Gastrocnemius medialis (tissue), 4 donors: ENCODE measurements around the gene IRAK1. TPM values are rescaled to one million over a fixed set of nuclear protein-coding genes. Genes with fewer than 3 reads are reported as not detected.
"Not testable (repeated sequence)": the region's sequence is repeated elsewhere in the genome, so short reads cannot be mapped to it uniquely, and the experiment has no call there.

Experiments
- ATAC-seq, 2 donors: fragments of 150-250 bp; one replicate each; pipeline ENCODE4 v1.9.1; 2016
- DNase-seq, 2 donors: peaks; one replicate each; pipeline ENCODE4 v3.0.0-alpha.2; 2019
- H3K27ac ChIP-seq, 4 donors: fragments of 200-600 bp; sonication (generic); 1 replicate in 1 of 4; 2 replicates in 3 of 4; pipeline ENCODE4 v1.5.1; 2016 to 2018; ENCODE audit warnings: mild to moderate bottlenecking in 2 of 4, moderate library complexity in 1 of 4
- H3K27me3 ChIP-seq, 3 donors: fragments of 200-600 bp; sonication (generic) in 2 of 3; 1 replicate in 1 of 3; 2 replicates in 2 of 3; pipeline versions ENCODE4 v1.5.1 to v1.6.0; 2016 to 2019; ENCODE audit warnings: mild to moderate bottlenecking in 1 of 3, moderate library complexity in 1 of 3
- H3K36me3 ChIP-seq, 2 donors: fragments of 200-600 bp; sonication (generic) in 1 of 2; one replicate each; pipeline ENCODE4 v1.5.1; 2017 to 2018
- H3K4me1 ChIP-seq, 2 donors: fragments of 200-600 bp; sonication (generic) in 1 of 2; one replicate each; pipeline ENCODE4 v1.5.1; 2016 to 2017; ENCODE audit warnings: mild to moderate bottlenecking in 2 of 2
- H3K4me3 ChIP-seq, 4 donors: fragments of 200-600 bp; sonication (generic) in 3 of 4; 1 replicate in 1 of 4; 2 replicates in 3 of 4; pipeline ENCODE4 v1.5.1; 2016 to 2019; ENCODE audit warnings: mild to moderate bottlenecking in 2 of 4
- H3K9me3 ChIP-seq, 3 donors: fragments of 200-600 bp; sonication (generic) in 2 of 3; 1 replicate in 1 of 3; 2 replicates in 2 of 3; pipeline ENCODE4 v1.5.1; 2016 to 2019
- CTCF ChIP-seq, 5 experiments: fragments of 450-650 bp in 3 of 5; fragments of 200-600 bp in 2 of 5; sonication (generic) in 2 of 5; IDR thresholded peaks in 4 of 5; conservative IDR thresholded peaks in 1 of 5; 1 replicate in 4 of 5; 2 replicates in 1 of 5; pipeline ENCODE4 v1.5.1; 2016 to 2019; ENCODE audit warnings: antibody characterized with exemption in 5 of 5, mild to moderate bottlenecking in 3 of 5, moderate library complexity in 3 of 5
- POLR2A ChIP-seq, 2 donors: fragments of 450-650 bp; IDR thresholded peaks; one replicate each; pipeline ENCODE4 v1.6.1; 2017; ENCODE audit warnings: antibody characterized with exemption in 2 of 2, mild to moderate bottlenecking in 2 of 2, moderate library complexity in 2 of 2
- in situ Hi-C, 4 donors: fragments of 200-750 bp; cut with MboI; loops; one replicate each; pipeline versions ENCODE4 v1.15.0 to v1.8.0; 2017; ENCODE audit warnings: low sequenced_read_pairs in 4 of 4
- intact Hi-C: fragments of 100-400 bp; cut with DNase I; formaldehyde crosslinking; loops from one replicate; pipeline ENCODE4 v1.15.1; 2023; ENCODE audit warnings: low total_unique reads
- total RNA-seq, 4 donors: library from RNA; depleted of rRNA; stranded (reverse); fragments of >200 nt; gene quantifications; one replicate each; pipeline versions ENCODE4 v1.1.0 to v1.2.3, GENCODE V29; 2016

The IRAK1 gene
- total RNA-seq, 4 donors from 2014 or later = 73.9 to 157 (median 115) TPM

GRCh38 chrX:153984351-153985178, 35.1 kb downstream of the IRAK1 start:
- intact Hi-C loops = no loop called here
- no peak for DNase-seq
- TF ChIP-seq CTCF (IDR thresholded peaks at IDR 0.05 in 4 of 5, conservative IDR thresholded peaks at IDR 0.05 in 1 of 5) (no peak), POLR2A (IDR thresholded peaks at IDR 0.05) (no peak)
- no peak for ATAC-seq
- in situ Hi-C loops = no loop called here
- Histone ChIP-seq H3K27me3 (no peaks in the 10 kb centered on the region), H3K9me3 (no peaks in the 10 kb centered on the region), H3K27ac (peak overlapping the region in 1 of 4 donors; percentile 49), H3K4me1 (no peaks in the 10 kb centered on the region), H3K36me3 (no peaks in the 10 kb centered on the region), H3K4me3 (no peak overlapping the region)

GRCh38 chrX:153983321-153983801, 36.3 kb downstream of the IRAK1 start:
- DNase-seq = no peak
- H3K36me3 ChIP-seq = no peaks in the 10 kb centered on the region
- intact Hi-C loops (no loop called here), in situ Hi-C loops (no loop called here)
- TF ChIP-seq CTCF (IDR thresholded peaks at IDR 0.05 in 4 of 5, conservative IDR thresholded peaks at IDR 0.05 in 1 of 5) = no peak
- no peak for TF ChIP-seq POLR2A (IDR thresholded peaks at IDR 0.05)
- no peaks in the 10 kb centered on the region for H3K4me1 ChIP-seq
- ATAC-seq = no peak
- H3K27me3 ChIP-seq = no peaks in the 10 kb centered on the region
- H3K4me3 ChIP-seq = no peak overlapping the region
- no peaks in the 10 kb centered on the region for H3K9me3 ChIP-seq
- no peak overlapping the region for H3K27ac ChIP-seq

DNA sequence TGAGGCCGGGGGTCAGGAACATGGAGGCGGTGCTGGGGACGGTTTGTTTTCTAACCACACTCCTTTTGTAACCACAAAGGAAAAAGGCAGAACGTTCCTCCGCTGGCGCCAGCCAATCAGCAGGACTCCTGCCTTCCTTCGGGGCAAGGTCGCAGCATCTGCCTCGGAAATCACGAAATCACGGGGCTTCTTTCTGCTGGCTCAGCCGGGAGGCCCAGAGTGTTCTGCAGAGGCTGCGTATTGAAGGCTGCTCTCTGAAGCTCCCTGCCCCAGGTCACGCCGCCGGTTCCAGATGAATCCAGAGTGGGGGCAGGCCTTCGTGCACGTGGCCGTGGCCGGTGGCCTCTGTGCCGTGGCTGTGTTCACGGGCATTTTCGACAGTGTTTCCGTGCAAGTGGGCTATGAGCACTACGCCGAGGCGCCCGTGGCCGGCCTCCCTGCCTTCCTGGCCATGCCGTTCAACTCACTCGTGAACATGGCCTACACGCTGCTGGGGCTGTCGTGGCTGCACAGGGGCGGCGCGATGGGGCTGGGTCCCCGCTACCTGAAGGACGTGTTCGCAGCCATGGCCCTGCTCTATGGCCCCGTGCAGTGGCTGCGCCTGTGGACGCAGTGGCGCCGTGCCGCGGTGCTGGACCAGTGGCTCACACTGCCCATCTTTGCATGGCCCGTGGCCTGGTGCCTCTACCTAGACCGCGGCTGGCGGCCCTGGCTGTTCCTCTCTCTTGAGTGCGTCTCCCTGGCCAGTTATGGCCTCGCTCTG, 37.8 kb downstream of the IRAK1 start:
- H3K27me3 ChIP-seq = no peaks in the 10 kb centered on the region
- no peaks in the 10 kb centered on the region for H3K9me3 ChIP-seq
- H3K27ac ChIP-seq = no peak overlapping the region
- intact Hi-C loops (no loop called here), in situ Hi-C loops (no loop called here)
- ATAC-seq (peak in 1 of 2 donors; percentile 39), DNase-seq (peak in 1 of 2 donors; percentile 42)
- H3K36me3 ChIP-seq = no peaks in the 10 kb centered on the region
- no peaks in the 10 kb centered on the region for H3K4me1 ChIP-seq
- TF ChIP-seq POLR2A (IDR thresholded peaks at IDR 0.05) = peak in 1 of 2 donors; percentile 17
- no peak for TF ChIP-seq CTCF (IDR thresholded peaks at IDR 0.05 in 4 of 5, conservative IDR thresholded peaks at IDR 0.05 in 1 of 5)
- H3K4me3 ChIP-seq = no peak overlapping the region

DNA sequence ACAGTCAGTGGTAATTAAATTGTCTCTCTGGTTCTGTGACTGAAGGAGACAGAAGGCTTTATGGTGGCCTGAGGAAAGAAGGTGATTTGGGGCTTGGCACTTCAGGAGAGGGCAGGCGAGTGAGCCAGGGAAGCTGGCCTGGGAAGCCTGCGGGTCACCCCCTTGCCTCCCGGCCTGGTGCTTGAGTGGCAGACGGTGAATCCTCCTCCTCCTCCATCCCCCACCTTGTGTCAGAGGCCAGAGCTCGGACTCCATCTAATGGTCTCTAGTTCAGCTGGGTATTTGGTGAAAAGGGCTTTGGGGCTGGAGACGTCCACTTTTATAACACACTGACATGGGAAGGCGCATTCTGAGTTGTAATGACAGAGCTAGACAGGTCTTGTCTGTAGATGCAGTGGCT, 38.5 kb downstream of the IRAK1 start:
- H3K4me3 ChIP-seq = no peak overlapping the region
- peak overlapping the region in 1 of 4 donors; percentile 34 for H3K27ac ChIP-seq

GRCh38 chrX:153980394-153980793, 39.3 kb downstream of the IRAK1 start:
- intact Hi-C loops, DNase-seq, H3K4me3 ChIP-seq, ATAC-seq, H3K27me3 ChIP-seq, H3K36me3 ChIP-seq, H3K4me1 ChIP-seq, H3K9me3 ChIP-seq, in situ Hi-C loops, H3K27ac ChIP-seq: not testable (repeated sequence)

More for the DNA sequence above, 38.5 kb downstream of the IRAK1 start:
- DNase-seq (no peak), ATAC-seq (no peak)
- Histone ChIP-seq H3K36me3 (no peaks in the 10 kb centered on the region), H3K4me1 (no peaks in the 10 kb centered on the region), H3K9me3 (no peaks in the 10 kb centered on the region), H3K27me3 (no peaks in the 10 kb centered on the region)
- in situ Hi-C loops (no loop called here), intact Hi-C loops (no loop called here)
- TF ChIP-seq CTCF (IDR thresholded peaks at IDR 0.05 in 4 of 5, conservative IDR thresholded peaks at IDR 0.05 in 1 of 5) = no peak
- no peak for TF ChIP-seq POLR2A (IDR thresholded peaks at IDR 0.05)
